Common myeloid progenitor, CD34-positive (primary cell): ENCODE results near the gene FHIT.

Experiments
- CTCF ChIA-PET: fragments of 350-600 bp; sonication (Branson Sonifier 250); formaldehyde crosslinking; loops from one replicate; lab custom pipeline; 2021; ENCODE audit warnings: antibody characterized with exemption; lab: Charles Lee
- POLR2A ChIA-PET: fragments of 350-600 bp; sonication (Branson Sonifier 250); formaldehyde crosslinking; loops from one replicate; lab custom pipeline; 2021; ENCODE audit warnings: antibody characterized with exemption; lab: Charles Lee
- DNase-seq, 3 donors: peaks; one replicate each; pipeline versions ENCODE4 v3.0.0 to v3.0.0-alpha.2; 2013
- H3K27ac ChIP-seq, 2 experiments: 1 replicate in 1 of 2; 2 replicates in 1 of 2; pipeline ENCODE4 v1.7.0; 2013; ENCODE audit warnings: inconsistent platforms in 2 of 2, low read length in 2 of 2, mild to moderate bottlenecking in 2 of 2, low read depth in 1 of 2, moderate library complexity in 1 of 2; ENCODE audit not compliant: severe bottlenecking in 2 of 2, insufficient read depth in 1 of 2, poor library complexity in 1 of 2
- H3K27me3 ChIP-seq, 5 experiments: replicated peaks in 2 of 5; 1 replicate in 3 of 5; 2 replicates in 2 of 5; pipeline versions ENCODE4 v1.6.1 to v1.7.0; 2013; ENCODE audit warnings: low read length in 4 of 5, mild to moderate bottlenecking in 2 of 5, moderate library complexity in 2 of 5, inconsistent platforms in 1 of 5; ENCODE audit not compliant: insufficient read depth in 5 of 5, control insufficient read depth in 4 of 5
- H3K36me3 ChIP-seq, 4 experiments: 1 replicate in 2 of 4; 2 replicates in 2 of 4; pipeline versions ENCODE4 v1.6.1 to v1.7.0; 2013; ENCODE audit warnings: low read length in 3 of 4, control low read depth in 1 of 4, mild to moderate bottlenecking in 1 of 4; ENCODE audit not compliant: control insufficient read depth in 4 of 4, insufficient read depth in 4 of 4
- H3K4me1 ChIP-seq, 4 experiments: 1 replicate in 3 of 4; 2 replicates in 1 of 4; pipeline versions ENCODE4 v1.6.1 to v1.7.1; 2013; ENCODE audit warnings: low read length in 3 of 4, mild to moderate bottlenecking in 3 of 4, control low read depth in 1 of 4, inconsistent platforms in 1 of 4, moderate library complexity in 1 of 4; ENCODE audit not compliant: control insufficient read depth in 4 of 4, insufficient read depth in 4 of 4; ENCODE audit errors: control extremely low read depth in 1 of 4
- H3K4me3 ChIP-seq, 7 experiments: 1 replicate in 4 of 7; 2 replicates in 3 of 7; pipeline versions ENCODE4 v1.5.1 to v1.7.0; 2013; ENCODE audit warnings: mild to moderate bottlenecking in 7 of 7, low read length in 6 of 7, moderate library complexity in 6 of 7, inconsistent platforms in 2 of 7, low read depth in 2 of 7, control low read depth in 1 of 7; ENCODE audit not compliant: insufficient read depth in 4 of 7, control insufficient read depth in 1 of 7; ENCODE audit errors: extremely low read depth in 1 of 7
- H3K9me3 ChIP-seq, 5 experiments: 1 replicate in 4 of 5; 2 replicates in 1 of 5; pipeline versions ENCODE4 v1.6.1 to v1.7.1; 2013; ENCODE audit warnings: low read length in 4 of 5, mild to moderate bottlenecking in 2 of 5, inconsistent platforms in 1 of 5, low read depth in 1 of 5, moderate library complexity in 1 of 5; ENCODE audit not compliant: control insufficient read depth in 4 of 5, insufficient read depth in 2 of 5; ENCODE audit errors: control extremely low read depth in 1 of 5
- WGBS: methylation state at CpG from one replicate; pipeline ENCODE4 v1.1.5; 2013; ENCODE audit not compliant: insufficient coverage; 5-methylcytosine and 5-hydroxymethylcytosine counted together

FHIT gene

DNA sequence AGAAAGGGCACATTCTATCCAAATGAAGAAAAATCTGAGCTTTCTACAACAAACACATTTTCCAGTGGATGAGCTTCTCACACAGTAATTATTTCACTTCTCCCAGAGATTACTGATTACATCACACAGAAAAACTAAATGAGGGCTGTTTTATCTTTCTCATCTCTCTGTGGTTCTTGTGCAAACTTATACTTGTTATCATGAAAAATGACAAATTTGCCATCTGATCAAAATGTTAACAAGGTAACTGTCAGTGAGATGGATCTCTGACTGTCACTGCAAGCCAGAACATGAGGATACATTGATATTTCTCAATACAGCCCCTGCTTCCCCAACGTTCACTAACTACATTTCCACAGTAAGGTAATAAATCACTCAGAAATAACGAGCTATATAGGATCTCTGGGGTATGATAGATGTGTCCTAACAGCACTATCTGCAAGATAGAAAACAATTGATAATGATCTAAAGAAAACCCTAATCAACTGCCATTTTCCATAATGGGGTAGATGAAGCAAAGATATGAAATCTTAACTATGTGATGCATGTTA, 1372.1 kb downstream of the FHIT start:
- DNase-seq: peak in 1 of 3 donors; percentile 11
- Histone ChIP-seq H3K36me3 (no peaks in the 10 kb centered on the region), H3K27ac (no peak overlapping the region), H3K4me1 (peaks cover 7 to 20% (median 12%) of the 10 kb centered on the region in 4 experiments), H3K27me3 (no peaks in the 10 kb centered on the region), H3K9me3 (no peaks in the 10 kb centered on the region), H3K4me3 (no peak overlapping the region)
- ChIA-PET CTCF (interaction anchor here (1.8 kb wide), 1 partner anchor 21 kb away, joined by 6 read pairs; no protein-coding TSS in a partner anchor), POLR2A (interaction anchor here (0.6 kb wide), 1 partner anchor 373 kb away, joined by 3 read pairs; no protein-coding TSS in a partner anchor)
- no CpG with 5 or more reads among the region's 2 CpGs for WGBS

DNA sequence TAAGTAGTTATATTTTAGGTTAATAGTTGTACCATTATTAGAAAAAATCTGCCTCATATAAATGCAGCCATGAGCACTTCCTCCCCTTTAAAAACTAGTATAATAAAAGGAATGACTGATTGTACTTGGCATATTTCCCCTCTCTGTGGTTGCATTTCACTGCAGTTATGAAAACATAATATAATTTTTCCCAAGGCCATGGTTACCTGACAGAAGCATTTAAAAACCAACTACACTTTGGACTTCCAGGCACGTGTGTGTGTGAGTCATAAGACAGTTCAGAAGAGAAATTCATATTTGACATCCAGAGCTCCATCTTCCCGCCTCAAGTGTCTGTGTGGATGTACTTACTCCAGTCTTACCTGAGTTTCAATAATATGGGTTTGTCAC, 1373.2 kb downstream of the FHIT start:
- Histone ChIP-seq H3K36me3 (no peaks in the 10 kb centered on the region), H3K27me3 (no peaks in the 10 kb centered on the region), H3K27ac (no peak overlapping the region), H3K4me3 (no peak overlapping the region), H3K4me1 (peaks cover 3 to 16% (median 11%) of the 10 kb centered on the region in 4 experiments), H3K9me3 (no peaks in the 10 kb centered on the region)
- 67% methylated on average over 1 of the region's 2 CpGs for WGBS
- ChIA-PET POLR2A (no interaction called here), CTCF (interaction anchor here (1.8 kb wide), 1 partner anchor 20 kb away, joined by 6 read pairs; no protein-coding TSS in a partner anchor)
- DNase-seq: peak in 2 of 3 donors; percentile 30 to 58

DNA sequence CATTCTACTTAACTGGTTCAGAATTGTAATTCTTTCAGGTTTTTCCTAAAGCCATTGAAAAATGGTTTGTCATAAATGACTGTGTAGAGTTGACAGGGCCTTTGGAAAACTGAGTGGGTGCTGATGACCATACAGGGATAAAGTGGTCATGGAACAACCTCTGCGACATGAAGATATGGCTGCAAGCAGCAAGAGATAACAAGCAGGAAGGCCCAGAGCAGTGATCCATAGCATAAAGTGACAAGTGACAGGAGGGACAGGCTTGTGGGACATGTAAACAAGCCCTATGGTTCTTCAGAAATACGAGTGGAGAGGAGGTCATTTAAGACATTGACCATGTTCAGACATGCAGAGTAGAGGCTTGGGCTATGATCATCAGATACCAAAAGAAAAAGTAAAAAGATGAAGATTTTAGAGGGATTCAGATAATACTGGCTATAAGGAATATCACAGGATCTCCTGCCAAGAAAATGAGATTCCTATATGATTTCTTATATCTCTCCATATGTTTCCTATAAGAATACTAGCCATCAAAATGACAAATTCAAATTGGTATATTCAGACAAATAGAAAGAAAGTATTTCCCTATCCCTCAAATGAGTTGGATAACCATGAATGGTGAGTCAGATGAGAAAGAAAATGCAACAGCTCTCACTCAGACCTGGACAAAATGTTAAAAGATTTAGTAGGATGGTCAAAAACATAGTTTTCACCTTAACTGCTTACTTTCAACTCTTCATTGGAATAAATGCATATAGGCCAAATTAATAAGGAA, 1373.8 kb downstream of the FHIT start:
- CTCF ChIA-PET: interaction anchor here (1.8 kb wide), 1 partner anchor 20 kb away, joined by 6 read pairs; no protein-coding TSS in a partner anchor

DNA sequence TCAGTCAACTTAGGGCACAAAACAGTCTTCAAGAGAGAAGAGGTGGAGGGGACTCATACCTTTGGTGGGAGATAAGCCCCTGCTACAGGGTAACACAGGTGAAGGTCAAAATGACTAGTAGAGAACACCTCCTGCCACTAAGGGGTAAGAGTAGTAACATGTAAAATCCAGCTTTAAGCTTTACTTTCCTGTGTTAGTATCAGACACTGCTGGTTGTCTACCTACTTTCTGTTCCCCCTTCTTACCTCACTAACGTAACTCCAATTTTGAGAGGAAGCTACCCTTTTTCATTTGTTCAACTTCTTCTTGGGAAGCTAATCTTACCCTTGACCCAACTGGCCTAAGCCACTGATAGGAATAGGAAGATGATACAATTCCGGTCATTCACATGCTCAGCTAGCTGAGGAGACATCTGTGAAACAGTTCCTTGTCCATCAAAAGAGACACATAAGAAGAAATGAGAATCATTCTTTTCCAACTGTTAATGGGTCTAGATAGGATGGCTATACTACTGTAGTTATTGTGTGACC, 1374.7 kb downstream of the FHIT start:
- ChIA-PET POLR2A (no interaction called here), CTCF (no interaction called here)
- Histone ChIP-seq H3K4me3 (no peak overlapping the region), H3K36me3 (no peaks in the 10 kb centered on the region), H3K4me1 (peaks cover 3 to 16% (median 11%) of the 10 kb centered on the region in 4 experiments), H3K27ac (no peak overlapping the region), H3K9me3 (no peaks in the 10 kb centered on the region), H3K27me3 (no peaks in the 10 kb centered on the region)
- no peak for DNase-seq
- no CpG with 5 or more reads among the region's 2 CpGs for WGBS

More for the DNA sequence above, 1373.8 kb downstream of the FHIT start:
- H3K36me3 ChIP-seq: no peaks in the 10 kb centered on the region
- no peak overlapping the region for H3K4me3 ChIP-seq
- 100% methylated on average over 2 of the region's 2 CpGs for WGBS
- no peaks in the 10 kb centered on the region for H3K27me3 ChIP-seq
- no peak for DNase-seq
- H3K9me3 ChIP-seq: no peaks in the 10 kb centered on the region
- POLR2A ChIA-PET: no interaction called here
- no peak overlapping the region for H3K27ac ChIP-seq
- peaks cover 3 to 16% (median 11%) of the 10 kb centered on the region in 4 experiments for H3K4me1 ChIP-seq

GRCh38 chr3:59873576-59874230, 1377.5 kb downstream of the FHIT start:
- CTCF ChIA-PET: interaction anchor here (1.8 kb wide), 1 partner anchor 12 kb away, joined by 5 read pairs; no protein-coding TSS in a partner anchor
- DNase-seq: no peak
- H3K27ac ChIP-seq: no peak overlapping the region
- POLR2A ChIA-PET: no interaction called here
- H3K4me3 ChIP-seq: no peak overlapping the region
- H3K27me3 ChIP-seq: no peaks in the 10 kb centered on the region
- no peaks in the 10 kb centered on the region for H3K36me3 ChIP-seq
- H3K4me1 ChIP-seq: peaks cover 2 to 13% (median 9%) of the 10 kb centered on the region in 4 experiments
- H3K9me3 ChIP-seq: no peaks in the 10 kb centered on the region
- WGBS: 83% methylated on average over 6 of the region's 8 CpGs

GRCh38 chr3:59872128-59872527, 1379.1 kb downstream of the FHIT start:
- CTCF ChIA-PET: interaction anchor here (1.1 kb wide), 1 partner anchor 13 kb away, joined by 3 read pairs; no protein-coding TSS in a partner anchor

More at GRCh38 chr3:59872128-59872527, 1379.1 kb downstream of the FHIT start:
- H3K27me3 ChIP-seq: no peaks in the 10 kb centered on the region
- 100% methylated on average over 3 of the region's 3 CpGs for WGBS
- POLR2A ChIA-PET: no interaction called here
- DNase-seq: no peak
- H3K9me3 ChIP-seq: no peaks in the 10 kb centered on the region
- peaks cover 0 to 5% (median 0%) of the 10 kb centered on the region in 4 experiments for H3K4me1 ChIP-seq
- H3K27ac ChIP-seq: no peak overlapping the region
- H3K4me3 ChIP-seq: no peak overlapping the region
- H3K36me3 ChIP-seq: no peaks in the 10 kb centered on the region
